Measurements from ENCODE around the gene ATN1. TPM values are rescaled to one million over a fixed set of nuclear protein-coding genes. Genes with fewer than 3 reads are reported as not detected.

Gene ATN1
- total and polyA plus RNA-seq, 7 donors, result 30.1 to 138 (median 53.8) TPM

DNA sequence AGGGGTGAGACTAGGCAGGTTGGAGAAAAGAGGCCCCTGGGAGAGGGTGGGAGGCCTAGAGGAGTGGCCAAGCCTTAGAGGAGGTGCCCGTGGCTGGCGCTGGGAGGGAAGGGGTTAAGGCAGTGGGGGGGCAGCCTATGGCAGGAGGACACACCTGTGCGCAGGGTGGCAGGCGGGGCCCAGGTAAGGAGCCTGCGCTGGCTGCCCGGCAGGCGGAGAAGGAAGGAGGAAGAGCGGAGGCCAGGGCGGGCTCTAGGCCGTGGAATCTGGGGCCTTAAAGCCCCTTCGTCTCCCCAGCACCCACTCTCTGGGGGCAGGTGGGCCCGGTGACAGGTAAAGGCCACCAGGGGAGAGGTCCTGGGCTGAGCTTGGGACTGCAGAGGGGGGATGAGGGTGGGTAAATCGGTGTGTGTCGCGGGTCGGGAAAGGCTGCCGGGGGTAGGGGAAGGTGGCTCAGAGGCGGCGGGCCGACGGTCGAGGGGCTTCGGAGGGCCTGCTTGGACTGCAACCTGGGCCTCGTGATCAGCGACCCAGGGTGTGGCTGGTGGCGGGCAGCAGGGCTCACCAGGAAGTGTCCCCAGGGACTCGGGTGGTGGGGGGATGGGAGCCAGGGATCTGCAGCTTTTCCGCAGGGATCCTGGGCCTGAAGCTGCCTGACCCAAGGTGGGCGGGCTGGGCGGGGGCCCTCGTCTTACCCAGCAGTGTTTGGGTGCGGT is 35.4 kb downstream of the ATN1 start:
- Histone ChIP-seq H3K27ac (peak overlapping the region; percentile 64 to 86 (median 82)), H3K9me3 (no peaks in the 10 kb centered on the region), H3K4me3 (peak overlapping the region in 1 of 4 donors; percentile 20), H3K4me1 (peaks cover 0 to 44% (median 31%) of the 10 kb centered on the region in 4 donors), H3K27me3 (no peaks in the 10 kb centered on the region), H3K36me3 (peaks cover 28 to 31% (median 30%) of the 10 kb centered on the region in 4 donors)
- 18 to 64% methylated on average over 32 of the region's 32 CpGs for WGBS, 2 donors
- TF ChIP-seq, protein P1, sequence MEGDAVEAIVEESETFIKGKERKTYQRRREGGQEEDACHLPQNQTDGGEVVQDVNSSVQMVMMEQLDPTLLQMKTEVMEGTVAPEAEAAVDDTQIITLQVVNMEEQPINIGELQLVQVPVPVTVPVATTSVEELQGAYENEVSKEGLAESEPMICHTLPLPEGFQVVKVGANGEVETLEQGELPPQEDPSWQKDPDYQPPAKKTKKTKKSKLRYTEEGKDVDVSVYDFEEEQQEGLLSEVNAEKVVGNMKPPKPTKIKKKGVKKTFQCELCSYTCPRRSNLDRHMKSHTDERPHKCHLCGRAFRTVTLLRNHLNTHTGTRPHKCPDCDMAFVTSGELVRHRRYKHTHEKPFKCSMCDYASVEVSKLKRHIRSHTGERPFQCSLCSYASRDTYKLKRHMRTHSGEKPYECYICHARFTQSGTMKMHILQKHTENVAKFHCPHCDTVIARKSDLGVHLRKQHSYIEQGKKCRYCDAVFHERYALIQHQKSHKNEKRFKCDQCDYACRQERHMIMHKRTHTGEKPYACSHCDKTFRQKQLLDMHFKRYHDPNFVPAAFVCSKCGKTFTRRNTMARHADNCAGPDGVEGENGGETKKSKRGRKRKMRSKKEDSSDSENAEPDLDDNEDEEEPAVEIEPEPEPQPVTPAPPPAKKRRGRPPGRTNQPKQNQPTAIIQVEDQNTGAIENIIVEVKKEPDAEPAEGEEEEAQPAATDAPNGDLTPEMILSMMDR (IDR thresholded peaks at IDR 0.05), result peak in 1 of 4 experiments; percentile 16
- peak in 1 of 2 donors; percentile 85 for TF ChIP-seq POLR2A (IDR thresholded peaks at IDR 0.05)
- no peak for TF ChIP-seq EP300 (IDR thresholded peaks at IDR 0.05)
- TF ChIP-seq POLR2AphosphoS5 (IDR thresholded peaks at IDR 0.05), result peak in 1 of 4 donors; percentile 59
- intact Hi-C loops (cut with DNase I), result no loop called here
- DNase-seq, result peak; percentile 65

DNA sequence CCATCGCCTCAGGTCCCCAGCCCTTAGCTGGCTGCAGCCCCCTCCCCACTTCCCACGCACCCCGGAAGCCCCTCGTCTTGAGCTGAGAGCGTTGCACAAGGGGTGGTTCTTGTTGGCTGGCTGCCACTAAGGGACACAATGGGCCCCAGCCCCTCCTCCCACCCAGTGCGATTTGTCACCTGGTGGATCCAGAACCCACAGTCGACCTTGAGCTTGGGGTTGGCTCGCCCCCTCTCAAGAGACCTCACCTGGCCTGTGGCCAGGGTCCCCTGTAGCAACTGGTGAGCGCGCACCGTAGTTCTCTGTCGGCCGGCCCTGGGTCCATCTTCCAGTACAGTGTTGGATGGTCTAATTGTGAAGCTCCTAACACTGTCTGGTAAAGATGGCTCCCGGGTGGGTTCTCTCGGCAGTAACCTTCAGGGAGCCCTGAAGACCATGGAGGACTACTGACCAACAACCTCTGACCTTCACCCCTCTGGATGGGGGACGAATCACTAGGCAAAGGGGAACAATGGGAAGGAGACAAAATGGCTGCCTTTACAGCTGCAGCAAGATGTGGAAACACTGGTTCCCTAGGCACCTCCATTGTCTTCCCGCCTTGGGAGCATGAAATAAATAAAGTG is 36.1 kb downstream of the ATN1 start:
- peak; percentile 76 for DNase-seq
- H3K4me1 ChIP-seq, result peaks cover 0 to 45% (median 38%) of the 10 kb centered on the region in 4 donors

DNA sequence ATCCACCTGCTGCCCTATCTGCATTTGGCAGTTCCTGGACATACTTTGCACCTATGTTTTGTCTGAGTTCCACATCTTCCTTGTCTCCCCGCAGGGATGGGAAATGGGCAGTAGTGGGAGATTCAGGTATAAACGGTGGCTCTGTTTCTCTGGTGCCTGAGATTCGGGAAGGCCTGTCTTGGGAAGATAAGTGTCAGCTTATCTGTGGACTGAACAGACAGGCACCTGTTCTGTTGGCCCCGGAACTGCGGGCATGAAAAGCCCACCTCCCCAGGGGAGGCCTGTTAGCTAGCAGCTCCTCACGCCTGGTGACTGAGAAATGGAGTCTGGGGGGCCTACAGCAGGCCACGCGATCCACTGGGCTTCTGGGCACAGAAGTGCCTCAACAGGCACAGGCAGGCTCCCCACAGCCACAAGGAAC is 36.9 kb downstream of the ATN1 start:
- intact Hi-C loops (cut with DNase I), result loop anchor here (1.0 to 2.0 kb wide), 3 partner anchors 20 to 96 kb away; partner anchors contain the start of gene C12orf57
- 18 to 60% methylated on average over 8 of the region's 8 CpGs for WGBS, 2 donors
- no peak overlapping the region for H3K4me3 ChIP-seq
- H3K36me3 ChIP-seq, result peaks cover 32 to 40% (median 35%) of the 10 kb centered on the region in 4 donors
- H3K4me1 ChIP-seq, result peaks cover 0 to 52% (median 45%) of the 10 kb centered on the region in 4 donors
- peak; percentile 68 for DNase-seq
- peak overlapping the region; percentile 81 to 86 (median 82) for H3K27ac ChIP-seq
- no peak for TF ChIP-seq EP300 (IDR thresholded peaks at IDR 0.05)
- no peak for TF ChIP-seq POLR2AphosphoS5 (IDR thresholded peaks at IDR 0.05)
- TF ChIP-seq POLR2A (IDR thresholded peaks at IDR 0.05), result no peak
- TF ChIP-seq, protein P1 (IDR thresholded peaks at IDR 0.05), result no peak
- no peaks in the 10 kb centered on the region for H3K9me3 ChIP-seq
- H3K27me3 ChIP-seq, result no peaks in the 10 kb centered on the region

More for the DNA sequence above, 36.1 kb downstream of the ATN1 start:
- Histone ChIP-seq H3K9me3 (no peaks in the 10 kb centered on the region), H3K4me3 (peak overlapping the region in 1 of 4 donors; percentile 20), H3K27me3 (no peaks in the 10 kb centered on the region), H3K36me3 (peaks cover 32 to 38% (median 33%) of the 10 kb centered on the region in 4 donors), H3K27ac (peak overlapping the region; percentile 64 to 86 (median 82))
- intact Hi-C loops (cut with DNase I), result loop anchor here (2.0 kb wide), 2 partner anchors 39 to 95 kb away; no protein-coding TSS in a partner anchor
- 16 to 60% methylated on average over 17 of the region's 17 CpGs for WGBS, 2 donors
- TF ChIP-seq, protein P1 (IDR thresholded peaks at IDR 0.05), result no peak
- TF ChIP-seq POLR2A (IDR thresholded peaks at IDR 0.05) (no peak), EP300 (IDR thresholded peaks at IDR 0.05) (no peak), POLR2AphosphoS5 (IDR thresholded peaks at IDR 0.05) (no peak)

DNA sequence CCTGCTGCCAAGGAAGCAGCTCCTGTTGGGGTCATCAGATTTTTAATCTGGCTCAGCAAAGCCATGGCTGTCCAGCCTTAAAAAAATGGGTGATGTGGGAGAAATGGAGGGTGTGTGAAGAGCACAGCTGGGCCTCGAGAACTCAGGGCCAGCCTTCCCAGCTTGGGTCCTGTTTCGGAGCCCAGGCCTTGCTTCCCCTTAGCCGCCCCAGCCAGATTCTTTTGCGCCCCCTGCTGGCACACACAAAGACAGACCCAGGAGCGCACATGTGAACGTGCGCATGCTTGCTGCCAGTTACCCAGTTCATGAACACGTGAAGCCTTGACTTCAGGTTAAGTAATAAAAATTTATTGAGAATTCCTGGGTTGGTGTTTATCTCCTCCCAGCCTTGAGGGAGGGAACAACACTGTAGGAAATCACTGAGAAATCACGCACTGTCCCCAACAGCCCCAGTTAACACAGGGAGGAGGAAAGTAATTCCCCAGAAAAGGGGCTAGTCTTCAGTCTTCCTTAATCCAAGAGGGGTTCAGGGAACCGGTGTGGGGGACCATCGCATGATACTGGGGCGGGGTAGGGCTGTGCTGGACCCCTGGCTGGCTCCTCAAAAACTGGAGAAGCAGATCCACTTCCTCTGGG is 37.4 kb downstream of the ATN1 start:
- H3K36me3 ChIP-seq, result peaks cover 32 to 40% (median 35%) of the 10 kb centered on the region in 4 donors
- peak; percentile 96 for DNase-seq
- no peak overlapping the region for H3K4me3 ChIP-seq
- peak overlapping the region; percentile 81 to 86 (median 82) for H3K27ac ChIP-seq
- 6 to 18% methylated on average over 12 of the region's 12 CpGs for WGBS, 2 donors
- peaks cover 0 to 57% (median 46%) of the 10 kb centered on the region in 4 donors for H3K4me1 ChIP-seq
- H3K27me3 ChIP-seq, result no peaks in the 10 kb centered on the region
- TF ChIP-seq, protein P1 (IDR thresholded peaks at IDR 0.05), result peak; percentile 81 to 97 (median 88)
- TF ChIP-seq EP300 (IDR thresholded peaks at IDR 0.05) (no peak), POLR2AphosphoS5 (IDR thresholded peaks at IDR 0.05) (peak in 3 of 4 donors; percentile 39 to 55 (median 45)), POLR2A (IDR thresholded peaks at IDR 0.05) (no peak)
- intact Hi-C loops (cut with DNase I), result loop anchor here (1.0 to 2.0 kb wide), 3 partner anchors 21 to 96 kb away; partner anchors contain the start of gene C12orf57
- H3K9me3 ChIP-seq, result no peaks in the 10 kb centered on the region

Measured in sigmoid colon (tissue), 7 donors.